GM13976 (cell line): Measurements from ENCODE around the gene CATSPERE.
A peak's percentile ranks its signal among the peaks of the same experiment; 100 is the strongest.
"Not testable (repeated sequence)": the region's sequence is repeated elsewhere in the genome, so short reads cannot be mapped to it uniquely, and the experiment has no call there.

Experiments
- DNase-seq: peaks from one replicate; pipeline ENCODE4 v3.0.0; 2012; ENCODE audit warnings: low spot score
- in situ Hi-C: fragments of 300-500 bp; cut with MboI; formaldehyde crosslinking; loops from one replicate; pipeline ENCODE4 v1.12.0; 2022; ENCODE audit warnings: low sequenced_read_pairs, mixed read lengths, inconsistent platforms; ENCODE audit not compliant: unreplicated experiment
- TF ChIP-seq, protein P1 (sequence below): IDR thresholded peaks from 2 replicates; pipeline ENCODE4 v1.5.1; 2012; ENCODE audit warnings: borderline replicate concordance, mild to moderate bottlenecking; ENCODE audit not compliant: insufficient read depth; ENCODE audit errors: extremely low read depth, missing control alignments, control extremely low read depth

Gene CATSPERE

DNA sequence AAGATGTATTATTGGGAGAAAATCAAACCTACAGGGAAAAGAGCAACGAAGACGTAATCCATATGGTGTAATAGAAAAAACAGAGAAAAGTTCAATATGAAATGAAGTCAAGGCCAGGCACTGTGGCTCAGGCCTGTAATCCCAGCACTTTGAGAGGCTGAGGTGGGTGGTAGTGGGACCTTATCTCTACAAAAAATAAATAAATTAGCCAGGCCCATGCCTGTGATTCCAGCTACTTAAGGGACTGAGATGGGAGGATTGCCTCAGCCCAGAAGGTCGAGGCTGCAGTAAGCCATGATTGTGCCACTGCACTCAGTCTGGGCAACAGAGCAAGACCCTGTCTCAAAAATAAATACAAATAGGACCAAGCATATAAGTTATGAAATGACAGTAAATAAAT, 203.3 kb downstream of the CATSPERE start:
- TF ChIP-seq, protein P1, sequence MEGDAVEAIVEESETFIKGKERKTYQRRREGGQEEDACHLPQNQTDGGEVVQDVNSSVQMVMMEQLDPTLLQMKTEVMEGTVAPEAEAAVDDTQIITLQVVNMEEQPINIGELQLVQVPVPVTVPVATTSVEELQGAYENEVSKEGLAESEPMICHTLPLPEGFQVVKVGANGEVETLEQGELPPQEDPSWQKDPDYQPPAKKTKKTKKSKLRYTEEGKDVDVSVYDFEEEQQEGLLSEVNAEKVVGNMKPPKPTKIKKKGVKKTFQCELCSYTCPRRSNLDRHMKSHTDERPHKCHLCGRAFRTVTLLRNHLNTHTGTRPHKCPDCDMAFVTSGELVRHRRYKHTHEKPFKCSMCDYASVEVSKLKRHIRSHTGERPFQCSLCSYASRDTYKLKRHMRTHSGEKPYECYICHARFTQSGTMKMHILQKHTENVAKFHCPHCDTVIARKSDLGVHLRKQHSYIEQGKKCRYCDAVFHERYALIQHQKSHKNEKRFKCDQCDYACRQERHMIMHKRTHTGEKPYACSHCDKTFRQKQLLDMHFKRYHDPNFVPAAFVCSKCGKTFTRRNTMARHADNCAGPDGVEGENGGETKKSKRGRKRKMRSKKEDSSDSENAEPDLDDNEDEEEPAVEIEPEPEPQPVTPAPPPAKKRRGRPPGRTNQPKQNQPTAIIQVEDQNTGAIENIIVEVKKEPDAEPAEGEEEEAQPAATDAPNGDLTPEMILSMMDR = no peak
- in situ Hi-C loops = no loop called here
- no peak for DNase-seq

DNA sequence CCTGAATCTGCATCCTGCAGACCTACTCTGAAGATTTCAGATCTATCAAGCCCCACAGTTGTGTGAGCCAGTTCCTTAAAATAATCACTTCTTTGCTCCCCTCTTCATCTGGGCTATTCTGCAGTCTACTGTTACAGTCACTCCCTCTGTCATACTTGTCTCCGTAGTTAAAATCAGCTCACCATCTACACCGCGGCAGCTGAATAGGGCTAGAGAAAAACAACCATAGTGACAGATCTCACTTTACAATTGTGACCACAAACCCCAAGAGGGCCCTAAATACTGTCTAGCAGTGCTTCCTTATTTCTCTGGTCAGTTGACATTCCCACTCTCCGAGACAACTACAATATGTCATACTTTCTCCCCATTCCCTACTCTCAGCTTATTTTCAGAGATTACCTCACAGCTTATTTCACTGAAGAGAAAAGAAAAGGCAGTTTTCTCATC, 204.7 kb downstream of the CATSPERE start:
- peak; percentile 22 for DNase-seq
- in situ Hi-C loops = no loop called here
- TF ChIP-seq, protein P1 = no peak

DNA sequence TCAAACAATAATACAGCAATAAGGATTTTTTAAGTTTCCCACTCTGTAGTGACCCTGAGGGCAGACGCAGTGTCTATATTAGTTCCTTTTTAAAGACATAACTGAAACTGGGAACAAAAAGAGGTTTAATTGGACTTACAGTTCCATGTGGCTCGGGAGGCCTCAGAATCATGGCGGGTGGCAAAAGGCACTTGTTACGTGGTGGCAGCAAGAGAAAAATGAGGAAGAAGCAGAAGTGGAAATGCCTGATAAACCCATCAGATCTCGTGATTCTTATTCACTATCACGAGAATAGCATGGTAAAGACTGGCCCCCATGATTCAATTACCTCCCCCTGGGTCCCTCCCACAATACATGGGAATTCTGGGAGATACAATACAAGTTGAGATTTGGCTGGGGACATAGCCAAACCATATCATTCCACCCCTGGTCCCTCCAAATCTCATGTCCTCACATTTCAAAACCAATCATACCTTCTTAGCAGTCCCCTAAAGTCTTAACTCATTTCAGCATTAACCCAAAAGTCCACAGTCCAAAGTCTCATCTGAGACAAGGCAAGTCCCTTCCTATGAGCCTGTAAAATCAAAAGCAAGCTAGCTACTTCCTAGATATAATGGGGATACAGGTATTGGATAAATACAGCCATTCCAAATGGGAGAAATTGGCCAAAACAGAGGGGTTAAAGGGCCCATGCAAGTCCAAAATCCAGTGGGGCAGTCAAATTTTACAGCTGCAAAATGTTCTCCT, 205.8 kb downstream of the CATSPERE start:
- in situ Hi-C loops, DNase-seq: not testable (repeated sequence)

DNA sequence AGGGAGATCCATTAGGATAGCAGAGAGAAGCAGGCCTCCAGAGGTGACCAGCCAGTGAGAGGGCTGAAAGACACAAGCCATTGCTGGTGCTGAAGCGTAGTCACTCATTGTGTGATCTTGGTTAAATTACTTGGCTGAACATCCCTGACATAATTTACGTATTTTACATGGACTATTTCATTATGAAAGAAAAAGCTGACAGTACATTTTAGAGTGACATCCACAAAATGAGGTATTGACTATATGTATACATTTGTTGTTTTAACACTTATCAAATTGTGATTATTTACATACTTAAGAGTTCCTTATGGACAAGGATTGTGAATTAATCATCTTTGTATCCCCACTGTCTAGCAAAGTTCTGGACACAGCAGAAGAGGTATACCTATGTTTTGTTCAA, 206.7 kb downstream of the CATSPERE start:
- no peak for DNase-seq
- in situ Hi-C loops = no loop called here
- TF ChIP-seq, protein P1 = no peak

DNA sequence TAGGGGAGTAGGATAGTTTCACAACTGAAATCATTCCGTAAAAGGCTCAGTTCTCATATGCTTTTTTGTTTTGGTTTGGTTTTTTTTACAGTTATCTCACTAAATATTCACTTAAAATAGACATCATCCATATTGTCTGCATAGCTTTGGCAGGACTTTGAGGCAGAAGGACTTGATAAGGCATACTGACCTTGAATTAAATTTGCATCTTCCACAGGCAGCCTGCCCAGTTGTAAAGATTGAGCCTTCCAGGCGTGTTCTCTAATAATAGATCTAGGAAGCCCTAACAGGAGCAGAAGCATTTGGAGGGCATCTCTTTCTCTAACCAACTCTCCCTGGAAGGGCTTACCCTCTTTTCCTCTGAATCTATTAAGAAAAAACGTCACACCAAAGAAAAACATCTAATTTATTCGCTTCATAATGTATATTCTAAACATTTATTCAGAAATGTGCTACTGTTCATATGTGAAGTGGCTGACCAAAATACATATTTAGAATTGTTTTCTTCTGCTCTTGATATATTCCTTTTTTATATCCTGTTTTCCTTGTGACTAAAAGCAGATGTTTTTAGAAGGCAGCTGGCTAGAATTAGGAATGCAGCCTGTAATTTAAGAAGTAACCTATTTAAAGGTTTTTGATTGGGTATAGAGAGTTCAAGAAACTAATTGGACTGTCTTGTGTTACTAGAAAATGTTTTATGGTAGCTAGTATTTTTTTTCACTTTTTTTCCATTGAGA, 212.0 kb downstream of the CATSPERE start:
- in situ Hi-C loops = no loop called here
- TF ChIP-seq, protein P1 = no peak
- no peak for DNase-seq

DNA sequence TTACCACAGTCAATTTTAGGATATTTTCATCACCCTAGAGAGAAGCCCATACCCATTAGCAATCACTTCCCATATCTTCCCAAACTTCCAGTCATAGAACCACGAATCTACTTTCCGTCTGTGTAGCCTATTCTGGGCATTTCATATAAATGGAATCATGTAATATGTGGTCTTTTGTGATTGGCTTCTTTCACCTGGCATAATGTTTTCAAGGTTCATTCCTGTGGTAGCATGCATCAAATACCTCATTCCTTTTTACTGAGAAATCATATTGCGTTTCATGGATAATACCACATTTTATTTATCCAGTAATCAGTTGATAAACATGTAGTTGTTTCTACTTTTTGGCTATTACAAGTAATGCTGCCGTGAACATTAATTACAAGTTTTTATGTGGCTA, 213.4 kb downstream of the CATSPERE start:
- DNase-seq = no peak
- TF ChIP-seq, protein P1 = no peak
- in situ Hi-C loops = no loop called here

DNA sequence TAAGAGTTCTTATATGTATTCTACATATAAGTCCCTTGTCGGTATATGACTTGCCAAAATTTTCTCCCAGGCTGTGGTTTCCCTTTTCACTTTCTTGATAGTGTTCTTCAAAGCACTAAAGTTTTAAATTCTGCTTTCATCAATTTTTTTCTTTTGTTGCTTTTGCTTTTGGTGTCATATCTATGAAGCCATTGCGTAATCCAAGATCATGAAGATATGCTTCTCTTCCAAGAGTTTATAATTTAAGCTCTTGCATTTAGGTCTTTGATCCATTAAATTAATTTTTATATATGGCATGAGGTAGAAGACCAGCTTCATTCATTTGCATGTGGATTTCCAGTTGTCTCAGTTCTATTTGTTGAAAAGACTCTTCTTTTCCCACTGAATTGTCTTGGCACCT, 214.1 kb downstream of the CATSPERE start:
- TF ChIP-seq, protein P1 = no peak
- DNase-seq = no peak
- in situ Hi-C loops = no loop called here
